Activated naive CD8-positive, alpha-beta T cell treated with anti-CD3 and anti-CD28 coated beads for 36 hours (primary cell): Measurements from ENCODE around the gene TBC1D24. TPM values are rescaled to one million over a fixed set of nuclear protein-coding genes. Genes with fewer than 3 reads are reported as not detected.
"Not testable (repeated sequence)": the region's sequence is repeated elsewhere in the genome, so short reads cannot be mapped to it uniquely, and the experiment has no call there.

Experiments
- DNase-seq: peaks from one replicate; pipeline ENCODE4 v3.0.0; 2021
- H3K27ac Mint-ChIP-seq: one replicate; pipeline ENCODE4 v1.8.0; 2022; ENCODE audit warnings: mild to moderate bottlenecking, moderate library complexity, mixed read lengths
- H3K27me3 Mint-ChIP-seq: one replicate; pipeline ENCODE4 v1.8.0; 2022; ENCODE audit warnings: mild to moderate bottlenecking, mixed read lengths
- H3K36me3 Mint-ChIP-seq: one replicate; pipeline ENCODE4 v1.8.0; 2021; ENCODE audit warnings: mild to moderate bottlenecking, mixed read lengths
- H3K4me1 Mint-ChIP-seq: one replicate; pipeline ENCODE4 v1.8.0; 2021; ENCODE audit warnings: mixed read lengths
- H3K4me3 Mint-ChIP-seq: one replicate; pipeline ENCODE4 v1.8.0; 2022; ENCODE audit warnings: mild to moderate bottlenecking, moderate library complexity, mixed read lengths
- H3K9me3 Mint-ChIP-seq: one replicate; pipeline ENCODE4 v1.8.0; 2022; ENCODE audit warnings: mixed read lengths
- total RNA-seq, 2 experiments: library from RNA; stranded (reverse); gene quantifications; one replicate each; pipeline ENCODE4 v1.2.3, GENCODE V29; 2021

Gene TBC1D24
- total RNA-seq, 2 experiments from 2014 or later, result 21.1 to 23.0 TPM

DNA sequence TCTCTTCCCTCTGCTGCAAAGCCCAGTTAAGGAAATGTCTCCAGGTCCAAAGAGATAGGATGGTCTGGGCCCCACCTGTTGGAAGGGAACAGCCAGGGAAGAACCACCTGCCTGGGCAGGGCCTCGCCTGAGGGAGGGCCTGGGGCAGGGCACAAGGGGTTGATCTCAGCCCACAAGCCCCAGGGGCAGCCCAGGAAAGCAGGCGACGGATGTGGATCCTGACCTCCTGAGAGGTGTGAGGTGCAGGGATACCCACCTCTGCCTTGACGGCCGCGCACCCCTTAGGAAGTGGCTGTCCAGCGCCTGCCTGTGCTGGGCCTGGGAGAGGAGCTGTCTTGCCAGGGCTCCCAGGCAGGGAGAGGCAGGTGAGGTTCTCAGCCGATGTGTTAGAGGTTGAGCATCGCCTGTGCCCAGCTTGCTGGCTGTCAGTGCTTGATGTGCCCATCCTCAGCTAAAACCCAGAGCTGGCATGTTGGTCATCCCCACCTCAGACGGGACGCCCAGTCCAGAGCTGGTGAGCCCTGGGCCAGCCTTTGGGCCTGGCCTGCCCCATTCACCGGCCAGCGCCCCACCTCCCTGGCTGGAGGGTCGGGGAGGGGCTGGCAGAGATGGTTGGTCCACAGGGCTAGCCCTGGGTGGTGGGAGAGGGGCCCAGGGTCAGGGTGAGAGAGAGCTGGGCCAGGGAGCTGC is 55.8 kb downstream of the TBC1D24 start:
- Mint-ChIP-seq H3K4me3 (peak overlapping the region; percentile 91), H3K36me3 (peaks cover 2% of the 10 kb centered on the region), H3K4me1 (peaks cover 15% of the 10 kb centered on the region), H3K27me3 (no peaks in the 10 kb centered on the region), H3K27ac (peak overlapping the region; percentile 91), H3K9me3 (no peaks in the 10 kb centered on the region)
- DNase-seq, result no peak

- Mint-ChIP-seq H3K4me1 (peaks cover 15% of the 10 kb centered on the region), H3K4me3 (peak within 1 kb of the TSS; percentile 91), H3K36me3 (peaks cover 2% of the 10 kb centered on the region), H3K27ac (peak within 1 kb of the TSS; percentile 97), H3K9me3 (no peaks in the 10 kb centered on the region), H3K27me3 (no peaks in the 10 kb centered on the region)
- DNase-seq, result no peak
Observed at GRCh38 chr16:2531371-2531695, 56.4 kb downstream of the TBC1D24 start, which contains the start of gene CEMP1. CEMP1 (minus strand) TSS chr16:2531408; CDS start chr16:2531073, 335 bp downstream.

GRCh38 chr16:2531696-2532493 is 57.0 kb downstream of the TBC1D24 start:
- Mint-ChIP-seq H3K4me1 (peaks cover 15% of the 10 kb centered on the region), H3K27ac (peak overlapping the region; percentile 97), H3K9me3 (no peaks in the 10 kb centered on the region), H3K27me3 (no peaks in the 10 kb centered on the region), H3K4me3 (peak overlapping the region; percentile 91), H3K36me3 (peaks cover 2% of the 10 kb centered on the region)
- peak; percentile 99 for DNase-seq

DNA sequence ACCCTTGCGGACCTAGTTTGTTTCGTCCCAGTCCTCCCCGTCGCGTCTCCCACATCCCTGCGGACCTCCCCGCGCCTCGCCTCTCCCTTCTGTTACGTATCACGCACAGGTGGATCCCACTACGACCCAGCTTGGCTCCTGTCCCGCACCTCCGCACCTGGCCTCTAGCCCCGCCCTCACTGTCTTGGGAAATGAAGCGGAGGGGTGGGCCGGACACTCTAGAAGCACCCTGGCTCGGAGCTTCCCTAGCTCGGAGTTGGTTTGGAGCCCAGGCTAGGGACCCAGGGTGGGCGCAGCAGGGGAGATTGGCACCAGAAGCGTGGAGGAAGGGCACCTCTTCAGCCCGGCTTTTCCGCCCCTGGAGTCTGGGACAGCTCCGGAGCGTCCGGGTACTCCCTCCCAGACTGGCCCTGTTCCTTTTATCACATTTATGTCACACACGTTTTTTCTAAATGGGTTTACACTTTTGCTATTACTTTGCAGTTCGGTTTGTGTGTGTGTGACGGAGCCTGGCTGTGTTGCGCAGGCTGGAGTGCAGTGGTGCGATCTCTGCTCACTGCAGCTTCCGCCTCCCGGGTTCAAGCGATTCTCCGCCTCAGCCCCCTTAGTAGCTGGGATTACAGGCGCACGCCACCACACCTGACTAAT is 57.7 kb downstream of the TBC1D24 start:
- Mint-ChIP-seq H3K4me1 (peaks cover 18% of the 10 kb centered on the region), H3K36me3 (peaks cover 2% of the 10 kb centered on the region), H3K27ac (peak overlapping the region; percentile 97), H3K9me3 (no peaks in the 10 kb centered on the region), H3K27me3 (no peaks in the 10 kb centered on the region), H3K4me3 (peak overlapping the region; percentile 91)
- peak; percentile 67 for DNase-seq

DNA sequence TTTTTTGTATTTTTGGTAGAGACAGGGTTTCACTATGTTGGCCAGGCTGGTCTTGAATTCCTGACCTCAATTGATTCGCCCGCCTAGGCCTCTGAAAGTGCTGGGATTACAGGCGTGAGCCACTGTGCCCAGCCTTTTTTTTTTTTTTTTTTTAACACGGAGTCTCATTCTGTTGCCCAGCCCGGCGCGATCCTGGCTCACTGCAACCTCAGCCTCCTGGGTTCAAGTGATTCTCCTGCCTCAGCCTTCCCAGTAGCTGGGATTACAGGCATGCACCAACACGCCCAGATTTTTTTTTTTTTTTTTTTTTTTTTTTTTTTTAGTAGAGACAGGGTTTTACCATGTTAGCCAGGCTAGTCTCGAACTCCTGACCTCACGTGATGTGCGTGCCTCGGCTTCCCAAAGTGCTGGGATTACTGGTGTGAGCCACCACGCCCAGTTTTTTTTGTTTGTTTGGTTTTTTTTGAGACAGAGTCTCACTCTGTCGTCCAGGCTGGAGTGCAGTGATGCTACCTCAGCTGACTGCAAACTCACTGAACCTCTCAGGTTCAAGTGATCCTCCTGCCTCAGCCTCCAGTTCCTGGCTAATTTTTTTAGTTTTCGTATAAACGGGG is 58.3 kb downstream of the TBC1D24 start:
- Mint-ChIP-seq H3K4me1 (peaks cover 18% of the 10 kb centered on the region), H3K4me3 (peak overlapping the region; percentile 91), H3K27ac (peak overlapping the region; percentile 97)
- not testable (repeated sequence) for H3K9me3 Mint-ChIP-seq, H3K27me3 Mint-ChIP-seq, DNase-seq, H3K36me3 Mint-ChIP-seq

GRCh38 chr16:2533912-2534311 is 59.0 kb downstream of the TBC1D24 start:
- H3K4me3 Mint-ChIP-seq, result peak overlapping the region; percentile 34
- peaks cover 21% of the 10 kb centered on the region for H3K4me1 Mint-ChIP-seq
- H3K9me3 Mint-ChIP-seq, result no peaks in the 10 kb centered on the region

DNA sequence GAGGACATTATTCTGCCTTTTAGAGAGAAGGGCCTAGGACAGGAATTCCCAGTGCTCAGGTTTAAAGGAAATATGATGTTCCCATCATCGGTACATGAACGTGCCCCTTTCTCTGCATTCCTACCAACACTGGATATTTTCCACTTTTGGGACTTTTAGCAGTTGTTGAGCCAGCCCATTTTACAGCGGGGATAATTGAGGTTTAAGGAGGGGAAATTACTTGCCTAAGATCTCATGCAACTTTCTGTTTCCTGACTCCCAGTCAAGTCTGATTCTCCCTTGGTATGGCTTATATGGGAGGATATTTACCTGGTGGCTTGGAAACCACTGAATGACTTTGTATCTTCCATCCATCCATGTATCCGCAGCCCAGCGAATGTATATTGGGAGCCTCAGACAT is 59.4 kb downstream of the TBC1D24 start:
- not testable (repeated sequence) for H3K4me3 Mint-ChIP-seq, DNase-seq

More at GRCh38 chr16:2533912-2534311, 59.0 kb downstream of the TBC1D24 start:
- Mint-ChIP-seq H3K27me3 (no peaks in the 10 kb centered on the region), H3K27ac (peak overlapping the region; percentile 25), H3K36me3 (peaks cover 4% of the 10 kb centered on the region)
- no peak for DNase-seq

GRCh38 chr16:2535625-2536013 is 60.7 kb downstream of the TBC1D24 start:
- H3K36me3 Mint-ChIP-seq, result peaks cover 6% of the 10 kb centered on the region
- no peak for DNase-seq
- peaks cover 35% of the 10 kb centered on the region for H3K4me1 Mint-ChIP-seq
- no peak overlapping the region for H3K4me3 Mint-ChIP-seq
- H3K27ac Mint-ChIP-seq, result no peak overlapping the region
- H3K27me3 Mint-ChIP-seq, result no peaks in the 10 kb centered on the region
- no peaks in the 10 kb centered on the region for H3K9me3 Mint-ChIP-seq

More for the DNA sequence above, 59.4 kb downstream of the TBC1D24 start:
- not testable (repeated sequence) for H3K9me3 Mint-ChIP-seq, H3K27me3 Mint-ChIP-seq, H3K27ac Mint-ChIP-seq, H3K36me3 Mint-ChIP-seq
- peaks cover 23% of the 10 kb centered on the region for H3K4me1 Mint-ChIP-seq

- Mint-ChIP-seq H3K36me3 (peaks cover 6% of the 10 kb centered on the region), H3K4me3 (peak within 1 kb of the TSS; percentile 88)
- peak; percentile 97 for DNase-seq
Observed at GRCh38 chr16:2537451-2538379, 62.8 kb downstream of the TBC1D24 start, which contains the start of gene PDPK1. PDPK1 (plus strand) TSS chr16:2538021; CDS start chr16:2538113, 92 bp downstream.

DNA sequence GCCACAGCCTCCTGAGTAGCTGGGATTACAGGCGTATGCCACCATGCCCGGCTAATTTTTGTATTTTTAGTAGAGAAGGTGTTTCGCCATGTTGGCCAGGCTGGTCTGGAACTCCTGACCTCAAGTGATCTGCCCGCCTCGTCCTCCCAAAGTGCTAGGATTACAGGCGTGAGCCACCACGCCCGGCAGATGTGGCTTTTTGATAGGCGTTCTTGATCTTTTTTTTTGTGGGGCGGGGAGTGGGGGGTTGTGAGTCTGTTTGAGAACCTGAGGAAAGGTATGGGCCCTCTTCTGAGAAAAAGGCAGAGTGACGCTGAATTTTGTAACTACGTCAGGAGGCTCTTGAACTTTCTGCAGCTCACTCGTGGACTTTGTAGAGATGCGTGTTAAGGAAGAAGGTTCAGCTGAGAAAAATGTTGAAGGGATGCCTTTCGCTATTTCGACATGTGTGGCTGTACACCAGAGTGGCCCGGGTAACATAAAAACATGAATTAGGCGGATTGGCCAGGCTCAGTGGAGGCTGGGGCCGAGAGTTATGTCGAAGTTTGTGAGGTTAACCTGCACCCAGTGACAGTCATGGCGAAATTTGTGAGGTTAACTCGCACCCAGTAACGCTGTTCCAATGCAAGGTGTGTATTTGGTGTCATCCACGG is 64.4 kb downstream of the TBC1D24 start:
- not testable (repeated sequence) for H3K9me3 Mint-ChIP-seq, H3K27me3 Mint-ChIP-seq, H3K36me3 Mint-ChIP-seq, DNase-seq
- Mint-ChIP-seq H3K27ac (peak overlapping the region; percentile 51), H3K4me3 (peak overlapping the region; percentile 87), H3K4me1 (peaks cover 36% of the 10 kb centered on the region)

More at GRCh38 chr16:2537451-2538379, 62.8 kb downstream of the TBC1D24 start, which contains the start of gene PDPK1:
- H3K27ac Mint-ChIP-seq, result peak within 1 kb of the TSS; percentile 87
- no peaks in the 10 kb centered on the region for H3K9me3 Mint-ChIP-seq
- H3K4me1 Mint-ChIP-seq, result peaks cover 36% of the 10 kb centered on the region
- no peaks in the 10 kb centered on the region for H3K27me3 Mint-ChIP-seq

DNA sequence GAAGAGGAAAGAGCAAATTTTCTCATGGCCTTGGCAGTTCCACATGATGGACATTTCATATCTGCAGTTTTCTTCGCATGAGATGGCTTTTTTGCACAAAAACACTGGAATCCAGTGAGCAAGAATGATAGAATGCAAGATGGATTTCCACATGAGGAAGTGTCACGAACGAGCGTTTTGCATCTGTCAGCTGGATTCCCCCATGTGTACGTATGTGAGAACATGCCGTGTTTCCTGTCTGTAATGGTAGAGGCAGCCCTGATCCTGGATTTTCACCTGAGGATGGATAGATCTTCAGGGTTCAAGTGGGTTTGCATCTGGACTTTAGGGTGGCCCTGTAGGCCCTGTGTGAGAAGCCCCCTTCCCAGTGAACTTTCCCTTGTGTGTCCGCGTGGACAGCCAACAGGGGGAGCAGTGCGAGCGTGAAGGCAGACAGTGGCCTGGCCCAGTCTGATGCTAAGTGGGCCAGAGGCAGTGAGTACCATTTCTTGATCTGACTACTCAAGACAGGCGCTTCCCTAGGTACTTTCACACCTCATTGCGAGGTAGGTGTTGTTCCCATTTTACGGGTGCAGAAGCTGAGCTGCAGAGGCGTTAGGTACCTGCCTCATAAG is 65.0 kb downstream of the TBC1D24 start:
- not testable (repeated sequence) for H3K36me3 Mint-ChIP-seq, H3K27me3 Mint-ChIP-seq, H3K27ac Mint-ChIP-seq, H3K9me3 Mint-ChIP-seq, H3K4me3 Mint-ChIP-seq
- peaks cover 36% of the 10 kb centered on the region for H3K4me1 Mint-ChIP-seq
- peak; percentile 41 for DNase-seq

DNA sequence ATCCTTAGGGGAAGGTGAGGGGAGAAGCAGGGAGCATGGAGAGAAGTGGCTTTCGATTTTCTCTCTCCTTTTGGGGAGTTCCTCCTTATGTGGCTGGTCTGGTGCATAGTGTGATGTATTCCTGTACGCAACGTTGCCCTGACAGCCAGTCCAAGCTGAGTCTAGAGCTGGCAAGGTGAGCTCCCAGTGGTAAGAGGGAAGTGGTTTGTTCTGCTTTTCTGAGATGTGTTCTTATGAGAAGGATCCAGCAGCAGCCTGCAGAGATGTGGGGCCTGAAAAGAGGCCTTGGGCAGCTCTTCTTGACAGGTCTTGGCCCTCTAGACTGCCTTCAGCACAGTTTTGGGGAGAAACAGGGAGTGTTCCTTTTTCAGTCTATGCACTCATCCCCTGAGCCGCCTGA is 66.0 kb downstream of the TBC1D24 start:
- not testable (repeated sequence) for H3K9me3 Mint-ChIP-seq, DNase-seq, H3K4me3 Mint-ChIP-seq, H3K27me3 Mint-ChIP-seq
- Mint-ChIP-seq H3K4me1 (peaks cover 36% of the 10 kb centered on the region), H3K36me3 (peaks cover 12% of the 10 kb centered on the region), H3K27ac (peak overlapping the region; percentile 28)

DNA sequence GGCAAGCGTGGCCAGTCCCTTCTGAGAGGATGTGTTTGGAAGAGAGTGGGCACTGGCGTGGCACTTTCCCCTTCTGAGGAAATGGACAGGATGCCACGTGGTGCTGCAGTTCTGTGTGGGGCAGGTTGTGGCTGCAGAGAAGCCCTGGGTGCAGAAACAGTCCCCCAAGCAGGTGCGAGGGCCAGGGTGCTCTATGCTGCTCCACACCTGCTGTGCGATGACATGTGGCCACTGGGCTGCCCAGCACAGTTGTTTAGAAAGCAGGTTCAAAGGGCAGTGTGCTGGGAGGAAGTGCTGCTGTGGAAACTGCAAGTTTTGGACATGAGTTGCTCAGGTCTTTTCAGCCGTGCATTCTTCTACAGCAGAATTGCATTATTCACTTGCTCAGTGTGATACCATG is 66.5 kb downstream of the TBC1D24 start:
- not testable (repeated sequence) for H3K4me3 Mint-ChIP-seq, H3K27ac Mint-ChIP-seq, H3K9me3 Mint-ChIP-seq, DNase-seq, H3K27me3 Mint-ChIP-seq
- peaks cover 12% of the 10 kb centered on the region for H3K36me3 Mint-ChIP-seq
- peaks cover 36% of the 10 kb centered on the region for H3K4me1 Mint-ChIP-seq
